Liver (tissue), 9 donors: Measurements from ENCODE around the gene FRMD5. TPM values are rescaled to one million over a fixed set of nuclear protein-coding genes. Genes with fewer than 3 reads are reported as not detected.

Experiments used
- DNase-seq: peaks from one replicate; pipeline ENCODE4 v3.0.0-alpha.2; 2017; ENCODE audit warnings: low spot score
- H3K27ac ChIP-seq, 2 donors: one replicate each; pipeline ENCODE4 v1.7.0; 2013; ENCODE audit warnings: inconsistent platforms in 2 of 2, low read length in 2 of 2, control low read depth in 1 of 2, low read depth in 1 of 2, mild to moderate bottlenecking in 1 of 2
- H3K27me3 ChIP-seq, 4 donors: one replicate each; pipeline versions ENCODE4 v1.6.1 to v1.7.0; 2013; ENCODE audit warnings: low read length in 3 of 4, inconsistent platforms in 1 of 4, mild to moderate bottlenecking in 1 of 4, moderate library complexity in 1 of 4; ENCODE audit not compliant: control insufficient read depth in 4 of 4, insufficient read depth in 4 of 4
- H3K36me3 ChIP-seq, 4 donors: one replicate each; pipeline versions ENCODE4 v1.6.1 to v1.7.0; 2013; ENCODE audit warnings: low read length in 3 of 4, mild to moderate bottlenecking in 3 of 4, low read depth in 1 of 4, moderate library complexity in 1 of 4; ENCODE audit not compliant: control insufficient read depth in 4 of 4, insufficient read depth in 3 of 4
- H3K4me1 ChIP-seq, 4 donors: one replicate each; pipeline versions ENCODE4 v1.6.1 to v1.7.0; 2013; ENCODE audit warnings: low read length in 3 of 4, mild to moderate bottlenecking in 3 of 4, moderate library complexity in 1 of 4; ENCODE audit not compliant: control insufficient read depth in 4 of 4, insufficient read depth in 4 of 4
- H3K4me3 ChIP-seq, 3 donors: one replicate each; pipeline versions ENCODE4 v1.6.1 to v1.7.0; 2013; ENCODE audit warnings: low read length in 3 of 3, control low read depth in 1 of 3, low read depth in 1 of 3, mild to moderate bottlenecking in 1 of 3
- H3K9ac ChIP-seq, 2 donors: one replicate each; pipeline ENCODE4 v1.7.0; 2013; ENCODE audit warnings: low read length in 2 of 2, mild to moderate bottlenecking in 2 of 2, moderate library complexity in 2 of 2, control low read depth in 1 of 2, low read depth in 1 of 2
- H3K9me3 ChIP-seq, 4 donors: one replicate each; pipeline versions ENCODE4 v1.6.1 to v1.7.0; 2013; ENCODE audit warnings: low read length in 3 of 4; ENCODE audit not compliant: control insufficient read depth in 4 of 4
- EGR1 ChIP-seq, 2 donors: IDR thresholded peaks; 2 replicates each; pipeline ENCODE4 v1.6.1; 2016 to 2018; ENCODE audit warnings: antibody characterized with exemption in 2 of 2, low read depth in 2 of 2
- FOXA1 ChIP-seq: IDR thresholded peaks from 2 replicates; pipeline ENCODE4 v1.6.1; 2016; ENCODE audit warnings: antibody characterized with exemption
- FOXA2 ChIP-seq: IDR thresholded peaks from 2 replicates; pipeline ENCODE4 v1.6.1; 2016; ENCODE audit warnings: antibody characterized with exemption
- GABPA ChIP-seq, 2 donors: IDR thresholded peaks in 1 of 2; conservative IDR thresholded peaks in 1 of 2; 2 replicates each; pipeline ENCODE4 v1.6.1; 2016; ENCODE audit warnings: antibody characterized with exemption in 2 of 2, mild to moderate bottlenecking in 1 of 2, moderate library complexity in 1 of 2
- HNF4A ChIP-seq, 2 donors: conservative IDR thresholded peaks; 2 replicates each; pipeline ENCODE4 v1.6.1; 2016; ENCODE audit warnings: antibody characterized with exemption in 2 of 2, mild to moderate bottlenecking in 2 of 2
- HNF4G ChIP-seq: IDR thresholded peaks from 2 replicates; pipeline ENCODE4 v1.6.1; 2016; ENCODE audit warnings: antibody characterized with exemption
- NR2F2 ChIP-seq: IDR thresholded peaks from 2 replicates; pipeline ENCODE4 v1.6.1; 2016; ENCODE audit warnings: antibody characterized with exemption
- RAD21 ChIP-seq, 2 donors: IDR thresholded peaks; 2 replicates each; pipeline ENCODE4 v1.6.1; 2016; ENCODE audit warnings: antibody characterized with exemption in 2 of 2, mild to moderate bottlenecking in 2 of 2
- RXRA ChIP-seq, 2 donors: IDR thresholded peaks; 2 replicates each; pipeline ENCODE4 v1.6.1; 2017 to 2018; ENCODE audit warnings: antibody characterized with exemption in 2 of 2, mild to moderate bottlenecking in 1 of 2
- SP1 ChIP-seq: IDR thresholded peaks from 2 replicates; pipeline ENCODE4 v1.6.1; 2018; ENCODE audit warnings: antibody characterized with exemption, mild to moderate bottlenecking
- TAF1 ChIP-seq: conservative IDR thresholded peaks from 2 replicates; pipeline ENCODE4 v1.6.1; 2016; ENCODE audit warnings: antibody characterized with exemption, mild to moderate bottlenecking
- YY1 ChIP-seq: IDR thresholded peaks from 2 replicates; pipeline ENCODE4 v1.6.1; 2016; ENCODE audit warnings: antibody characterized with exemption, mild to moderate bottlenecking
- WGBS: extraction: QIAGEN DNeasy Blood & Tissue Kit; methylation state at CpG from one replicate; pipeline ENCODE4 v1.1.7; 2013; 5-methylcytosine and 5-hydroxymethylcytosine counted together
- polyA plus RNA-seq, 2 donors: library from polyadenylated mRNA; stranded (reverse) in 1 of 2; unstranded in 1 of 2; fragments of 200-250 nt in 1 of 2; fragments of >200 nt in 1 of 2; fragmentation: Nextera tagmentation in 1 of 2; extraction: Ambion mirVana in 1 of 2; gene quantifications; one replicate each; pipeline versions ENCODE4 v1.2.1 to v1.2.3, GENCODE V29; 2013 to 2015
- total RNA-seq, 2 donors: library from RNA; depleted of rRNA; stranded (reverse); fragments of >200 nt; gene quantifications; one replicate each; pipeline ENCODE4 v1.2.3, GENCODE V29; 2014
- TF ChIP-seq, protein P1 (sequence below): IDR thresholded peaks from 2 replicates; pipeline ENCODE4 v1.6.1; 2016; ENCODE audit warnings: antibody characterized with exemption
- TF ChIP-seq, protein P2 (sequence below): fragments of 150-350 bp; IDR thresholded peaks from 2 replicates; pipeline ENCODE4 v1.5.1; 2017; ENCODE audit warnings: improper control_type of control experiment, low read depth, low read length; ENCODE audit not compliant: missing input control
- TF ChIP-seq, protein P3 (sequence below): IDR thresholded peaks from 2 replicates; pipeline ENCODE4 v1.6.1; 2016; ENCODE audit warnings: antibody characterized with exemption
- donor health status: healthy.
- donor health status: healthy.
- donor health status: healthy.
- donor health status: healthy.
- donor health status: healthy.

The FRMD5 gene
- total and polyA plus RNA-seq, 4 donors = 0.01 to 0.25 TPM; not detected in 2

DNA sequence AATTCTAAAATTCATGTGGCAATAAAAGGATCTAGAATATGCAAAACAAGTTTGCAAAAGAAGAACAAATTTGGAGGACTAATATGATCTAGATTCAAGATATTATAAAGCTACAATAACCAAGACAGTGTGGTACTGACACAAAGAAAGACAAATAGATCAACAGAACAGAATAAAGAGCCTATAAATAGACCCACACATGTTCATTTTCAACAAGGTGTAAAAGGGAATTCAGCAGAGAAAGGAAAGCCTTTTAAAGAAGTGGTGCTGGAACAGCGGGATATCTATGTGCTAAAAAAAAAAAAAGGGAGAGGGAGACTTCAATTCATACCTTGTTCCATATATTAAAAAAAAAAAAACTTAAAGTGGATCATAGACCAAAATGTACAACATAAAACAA lies 219.3 kb downstream of the FRMD5 start:
- no peaks in the 10 kb centered on the region for H3K36me3 ChIP-seq
- H3K9me3 ChIP-seq = peaks cover 0 to 1% (median 0%) of the 10 kb centered on the region in 4 donors
- H3K9ac ChIP-seq = no peak overlapping the region
- no peak overlapping the region for H3K4me3 ChIP-seq
- H3K4me1 ChIP-seq = no peaks in the 10 kb centered on the region
- TF ChIP-seq, protein P1, sequence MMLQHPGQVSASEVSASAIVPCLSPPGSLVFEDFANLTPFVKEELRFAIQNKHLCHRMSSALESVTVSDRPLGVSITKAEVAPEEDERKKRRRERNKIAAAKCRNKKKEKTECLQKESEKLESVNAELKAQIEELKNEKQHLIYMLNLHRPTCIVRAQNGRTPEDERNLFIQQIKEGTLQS = no peak
- no peak for TF ChIP-seq GABPA (IDR thresholded peaks at IDR 0.05 in 1 of 2, conservative IDR thresholded peaks at IDR 0.05 in 1 of 2)
- TF ChIP-seq FOXA1 = no peak
- TF ChIP-seq NR2F2 = no peak
- no peak for TF ChIP-seq RXRA (IDR thresholded peaks at IDR 0.05)
- TF ChIP-seq, protein P2, sequence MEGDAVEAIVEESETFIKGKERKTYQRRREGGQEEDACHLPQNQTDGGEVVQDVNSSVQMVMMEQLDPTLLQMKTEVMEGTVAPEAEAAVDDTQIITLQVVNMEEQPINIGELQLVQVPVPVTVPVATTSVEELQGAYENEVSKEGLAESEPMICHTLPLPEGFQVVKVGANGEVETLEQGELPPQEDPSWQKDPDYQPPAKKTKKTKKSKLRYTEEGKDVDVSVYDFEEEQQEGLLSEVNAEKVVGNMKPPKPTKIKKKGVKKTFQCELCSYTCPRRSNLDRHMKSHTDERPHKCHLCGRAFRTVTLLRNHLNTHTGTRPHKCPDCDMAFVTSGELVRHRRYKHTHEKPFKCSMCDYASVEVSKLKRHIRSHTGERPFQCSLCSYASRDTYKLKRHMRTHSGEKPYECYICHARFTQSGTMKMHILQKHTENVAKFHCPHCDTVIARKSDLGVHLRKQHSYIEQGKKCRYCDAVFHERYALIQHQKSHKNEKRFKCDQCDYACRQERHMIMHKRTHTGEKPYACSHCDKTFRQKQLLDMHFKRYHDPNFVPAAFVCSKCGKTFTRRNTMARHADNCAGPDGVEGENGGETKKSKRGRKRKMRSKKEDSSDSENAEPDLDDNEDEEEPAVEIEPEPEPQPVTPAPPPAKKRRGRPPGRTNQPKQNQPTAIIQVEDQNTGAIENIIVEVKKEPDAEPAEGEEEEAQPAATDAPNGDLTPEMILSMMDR = no peak
- no peak for TF ChIP-seq HNF4G
- no peak for TF ChIP-seq SP1
- no peak for TF ChIP-seq YY1
- TF ChIP-seq HNF4A (conservative IDR thresholded peaks at IDR 0.05) = no peak
- no peak for TF ChIP-seq FOXA2
- 93% methylated on average over 1 of the region's 1 CpG for WGBS
- no peak overlapping the region for H3K27ac ChIP-seq
- peaks cover 0 to 7% (median 0%) of the 10 kb centered on the region in 4 donors for H3K27me3 ChIP-seq
- DNase-seq = no peak

DNA sequence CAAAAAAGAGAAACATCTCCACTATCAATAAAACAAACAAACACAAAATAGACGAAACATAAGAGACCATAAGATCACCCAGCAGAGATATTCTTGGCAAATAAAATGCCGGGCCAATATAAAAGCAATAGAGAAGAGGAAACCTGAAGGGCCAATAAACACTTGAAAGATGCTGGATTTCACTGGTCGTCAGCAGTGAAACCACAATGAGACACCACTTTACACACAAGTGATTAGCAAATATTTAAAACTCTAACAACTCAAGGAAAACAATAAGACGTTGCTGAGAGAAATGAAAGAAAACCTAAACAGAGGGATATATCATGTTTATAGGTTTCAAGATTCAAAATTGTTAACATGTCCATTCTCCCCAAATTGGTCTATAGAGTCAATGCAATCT lies 219.7 kb downstream of the FRMD5 start:
- no peak for DNase-seq
- H3K4me1 ChIP-seq = no peaks in the 10 kb centered on the region
- H3K27me3 ChIP-seq = peaks cover 0 to 7% (median 0%) of the 10 kb centered on the region in 4 donors
- no peak overlapping the region for H3K4me3 ChIP-seq
- no peak overlapping the region for H3K27ac ChIP-seq
- H3K9ac ChIP-seq = no peak overlapping the region
- peaks cover 0 to 1% (median 0%) of the 10 kb centered on the region in 4 donors for H3K9me3 ChIP-seq
- H3K36me3 ChIP-seq = no peaks in the 10 kb centered on the region
- TF ChIP-seq NR2F2 (no peak), RAD21 (IDR thresholded peaks at IDR 0.05) (no peak), GABPA (IDR thresholded peaks at IDR 0.05 in 1 of 2, conservative IDR thresholded peaks at IDR 0.05 in 1 of 2) (no peak), HNF4G (no peak), FOXA2 (no peak), EGR1 (IDR thresholded peaks at IDR 0.05; ENCODE audit: low read depth in 2 of 2) (no peak), TAF1 (no peak), SP1 (no peak), FOXA1 (no peak)
- TF ChIP-seq, protein P2 = no peak
- TF ChIP-seq, protein P1 = no peak
- TF ChIP-seq, protein P3, sequence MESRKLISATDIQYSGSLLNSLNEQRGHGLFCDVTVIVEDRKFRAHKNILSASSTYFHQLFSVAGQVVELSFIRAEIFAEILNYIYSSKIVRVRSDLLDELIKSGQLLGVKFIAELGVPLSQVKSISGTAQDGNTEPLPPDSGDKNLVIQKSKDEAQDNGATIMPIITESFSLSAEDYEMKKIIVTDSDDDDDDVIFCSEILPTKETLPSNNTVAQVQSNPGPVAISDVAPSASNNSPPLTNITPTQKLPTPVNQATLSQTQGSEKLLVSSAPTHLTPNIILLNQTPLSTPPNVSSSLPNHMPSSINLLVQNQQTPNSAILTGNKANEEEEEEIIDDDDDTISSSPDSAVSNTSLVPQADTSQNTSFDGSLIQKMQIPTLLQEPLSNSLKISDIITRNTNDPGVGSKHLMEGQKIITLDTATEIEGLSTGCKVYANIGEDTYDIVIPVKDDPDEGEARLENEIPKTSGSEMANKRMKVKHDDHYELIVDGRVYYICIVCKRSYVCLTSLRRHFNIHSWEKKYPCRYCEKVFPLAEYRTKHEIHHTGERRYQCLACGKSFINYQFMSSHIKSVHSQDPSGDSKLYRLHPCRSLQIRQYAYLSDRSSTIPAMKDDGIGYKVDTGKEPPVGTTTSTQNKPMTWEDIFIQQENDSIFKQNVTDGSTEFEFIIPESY = no peak
- WGBS = 44% methylated on average over 4 of the region's 4 CpGs
